Measurements from ENCODE around the gene EEF1AKMT2.
A peak's percentile ranks its signal among the peaks of the same experiment; 100 is the strongest.

EEF1AKMT2 gene

GRCh38 chr10:124745673-124746072 is 46.0 kb downstream of the EEF1AKMT2 start:
- FAIRE-seq: peak; percentile 15
- no peak for DNase-seq (ENCODE audit: insufficient read length, low spot score)

GRCh38 chr10:124745252-124745651 is 46.4 kb downstream of the EEF1AKMT2 start:
- no peak for FAIRE-seq
- DNase-seq (ENCODE audit: insufficient read length, low spot score): no peak

More at GRCh38 chr10:124745673-124746072, 46.0 kb downstream of the EEF1AKMT2 start:
- no peak for TF ChIP-seq POLR2A (IDR thresholded peaks at IDR 0.05; ENCODE audit: low read depth, low read length)

GRCh38 chr10:124744102-124745050 is 47.3 kb downstream of the EEF1AKMT2 start, which contains the start of gene FAM53B:
TSS of gene FAM53B (minus strand) at chr10:124744378. CDS start at chr10:124706713, 37,665 bp downstream.
- peak; percentile 64 for DNase-seq (ENCODE audit: insufficient read length, low spot score)
- peak; percentile 15; the same call in 1 of the 2 replicates for TF ChIP-seq POLR2A (IDR thresholded peaks at IDR 0.05; ENCODE audit: low read depth, low read length)
- peak; percentile 67 for FAIRE-seq

More at GRCh38 chr10:124745252-124745651, 46.4 kb downstream of the EEF1AKMT2 start:
- no peak for TF ChIP-seq POLR2A (IDR thresholded peaks at IDR 0.05; ENCODE audit: low read depth, low read length)

GRCh38 chr10:124743191-124744101 is 48.2 kb downstream of the EEF1AKMT2 start:
- DNase-seq (ENCODE audit: insufficient read length, low spot score) (no peak), FAIRE-seq (no peak)
- TF ChIP-seq POLR2A (IDR thresholded peaks at IDR 0.05; ENCODE audit: low read depth, low read length): no peak

- TF ChIP-seq POLR2A (IDR thresholded peaks at IDR 0.05; ENCODE audit: low read depth, low read length): no peak
- DNase-seq (ENCODE audit: insufficient read length, low spot score): no peak
- FAIRE-seq: no peak
These were observed 49.1 kb downstream of the EEF1AKMT2 start for GRCh38 chr10:124742413-124743190.

GRCh38 chr10:124741922-124742412 is 49.7 kb downstream of the EEF1AKMT2 start:
- DNase-seq (ENCODE audit: insufficient read length, low spot score) (no peak), FAIRE-seq (no peak)
- TF ChIP-seq POLR2A (IDR thresholded peaks at IDR 0.05; ENCODE audit: low read depth, low read length): no peak

- DNase-seq (ENCODE audit: insufficient read length, low spot score) (peak; percentile 68), FAIRE-seq (no peak)
- no peak for TF ChIP-seq POLR2A (IDR thresholded peaks at IDR 0.05; ENCODE audit: low read depth, low read length)
These were observed 50.3 kb downstream of the EEF1AKMT2 start for GRCh38 chr10:124741281-124741921.

GRCh38 chr10:124740369-124741280 is 51.1 kb downstream of the EEF1AKMT2 start:
- TF ChIP-seq POLR2A (IDR thresholded peaks at IDR 0.05; ENCODE audit: low read depth, low read length): no peak
- DNase-seq (ENCODE audit: insufficient read length, low spot score): no peak
- no peak for FAIRE-seq

- DNase-seq (ENCODE audit: insufficient read length, low spot score): no peak
- no peak for TF ChIP-seq POLR2A (IDR thresholded peaks at IDR 0.05; ENCODE audit: low read depth, low read length)
- FAIRE-seq: no peak
These were observed 51.7 kb downstream of the EEF1AKMT2 start for GRCh38 chr10:124739986-124740368.

GRCh38 chr10:124739119-124739921 is 52.4 kb downstream of the EEF1AKMT2 start:
- FAIRE-seq: no peak
- DNase-seq (ENCODE audit: insufficient read length, low spot score): no peak
- TF ChIP-seq POLR2A (IDR thresholded peaks at IDR 0.05; ENCODE audit: low read depth, low read length): no peak

GRCh38 chr10:124738441-124738840 is 53.2 kb downstream of the EEF1AKMT2 start:
- no peak for FAIRE-seq

More at GRCh38 chr10:124738441-124738840, 53.2 kb downstream of the EEF1AKMT2 start:
- TF ChIP-seq POLR2A (IDR thresholded peaks at IDR 0.05; ENCODE audit: low read depth, low read length): no peak
- DNase-seq (ENCODE audit: insufficient read length, low spot score): no peak

Data from H54 (cell line).